HG03469 (cell line): ENCODE data around the gene TXNDC11.

ENCODE experiments used
- ATAC-seq: cut with Tn5 transposase; IDR thresholded peaks from one replicate; pipeline ENCODE4 v1.9.1; 2021; ENCODE audit warnings: mild to moderate bottlenecking, moderate library complexity, moderate number of reproducible peaks; ENCODE audit not compliant: unreplicated experiment

TXNDC11 gene

DNA sequence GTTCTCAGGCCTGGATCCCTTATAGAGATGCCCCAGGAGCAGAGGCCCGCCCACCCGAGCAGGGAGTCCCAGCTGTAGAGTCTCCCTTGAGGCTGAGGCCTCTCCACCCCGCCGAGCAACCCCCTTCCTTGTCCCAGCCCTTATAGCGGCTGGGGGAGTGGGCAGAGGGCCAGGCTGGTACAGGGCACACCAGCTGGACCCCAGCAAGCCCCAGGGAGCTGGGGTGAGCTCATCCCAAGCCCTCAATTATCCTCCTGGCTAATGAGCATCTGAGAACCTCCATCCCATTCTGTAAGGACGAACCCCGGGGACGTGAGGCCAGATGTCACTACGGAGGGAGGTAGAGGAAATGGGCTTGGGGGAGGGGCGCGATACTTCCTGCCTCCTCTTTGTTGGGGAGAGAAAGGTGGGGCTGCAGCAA, 77.6 kb downstream of the TXNDC11 start:
- no peak for ATAC-seq

DNA sequence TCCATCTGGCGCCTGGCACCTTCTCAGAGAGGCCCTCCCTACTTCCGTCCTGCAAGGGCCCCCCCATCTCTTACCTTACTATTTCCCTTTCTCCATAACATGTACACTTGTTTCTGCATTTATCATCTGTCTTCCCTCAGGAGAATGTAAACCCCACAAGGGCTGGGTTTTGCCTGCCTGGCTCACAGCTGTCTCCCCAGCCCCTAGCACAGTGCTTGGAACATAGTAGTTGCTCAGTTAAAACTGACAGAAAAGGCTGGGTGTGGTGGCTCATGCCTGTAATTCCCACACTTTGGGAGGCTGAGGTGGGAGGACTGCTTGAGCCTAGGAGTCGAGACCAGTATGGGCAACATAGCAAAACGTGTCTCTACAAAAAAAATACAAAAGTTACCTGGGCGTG, 80.1 kb downstream of the TXNDC11 start:
- ATAC-seq, result no peak

DNA sequence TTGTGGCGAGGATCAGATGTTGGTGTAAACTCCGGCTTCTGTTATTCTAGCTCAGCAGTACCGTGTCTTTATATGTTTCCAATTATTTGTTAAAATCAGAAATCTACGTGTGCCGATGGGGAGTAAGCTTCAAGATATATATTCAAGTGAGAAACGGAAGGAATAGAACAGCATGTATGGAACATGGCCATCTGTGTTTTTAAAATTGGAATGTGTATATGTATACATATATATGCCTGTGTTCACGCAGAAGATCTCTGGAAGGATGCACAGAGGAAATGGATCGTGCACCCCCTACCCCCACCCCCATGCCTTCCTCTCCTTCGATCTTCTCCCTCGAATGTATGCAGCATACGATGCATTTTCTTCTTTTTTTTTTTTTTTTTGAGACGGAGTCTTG, 82.1 kb downstream of the TXNDC11 start:
- no peak for ATAC-seq

DNA sequence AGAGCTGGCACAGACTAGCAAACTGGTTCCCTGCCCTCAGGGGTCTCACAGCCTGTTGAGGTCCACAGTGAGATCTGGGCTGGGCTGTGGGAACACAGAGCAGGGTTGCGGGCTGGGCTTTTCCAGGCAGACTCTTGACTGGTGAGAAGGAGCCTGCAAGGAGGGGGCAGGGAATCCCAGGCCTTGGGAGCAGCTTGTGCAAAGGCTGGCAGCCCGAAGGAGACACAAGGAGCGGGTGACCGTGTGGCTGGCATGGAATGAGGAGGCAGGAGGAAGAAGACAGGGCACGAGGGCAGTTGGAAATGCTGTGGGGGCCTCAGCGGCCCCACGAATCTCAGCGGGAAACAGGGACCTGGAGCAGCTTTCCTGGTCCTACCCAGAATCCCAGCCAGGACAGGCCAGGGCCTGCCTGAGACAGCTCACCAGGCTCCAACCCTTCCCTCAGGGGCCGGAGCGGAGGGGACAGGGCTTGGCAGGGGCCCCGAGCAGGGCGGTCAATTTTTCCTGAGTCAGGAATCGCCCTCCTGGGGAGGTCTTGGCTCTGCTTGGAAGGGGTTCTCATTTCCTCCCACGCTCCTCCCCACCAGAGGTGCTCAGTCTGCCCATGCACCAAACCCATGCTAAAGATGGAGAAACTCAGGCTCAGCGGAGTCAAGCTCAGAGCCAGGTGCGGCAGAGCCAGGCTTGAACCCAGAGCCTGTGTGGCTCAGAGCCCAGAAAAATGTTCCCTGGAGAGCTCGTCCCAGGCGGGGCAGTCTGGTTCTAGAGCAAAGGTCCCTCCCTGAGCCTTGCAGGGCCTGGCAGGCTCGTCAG, 83.6 kb downstream of the TXNDC11 start:
- no peak for ATAC-seq

DNA sequence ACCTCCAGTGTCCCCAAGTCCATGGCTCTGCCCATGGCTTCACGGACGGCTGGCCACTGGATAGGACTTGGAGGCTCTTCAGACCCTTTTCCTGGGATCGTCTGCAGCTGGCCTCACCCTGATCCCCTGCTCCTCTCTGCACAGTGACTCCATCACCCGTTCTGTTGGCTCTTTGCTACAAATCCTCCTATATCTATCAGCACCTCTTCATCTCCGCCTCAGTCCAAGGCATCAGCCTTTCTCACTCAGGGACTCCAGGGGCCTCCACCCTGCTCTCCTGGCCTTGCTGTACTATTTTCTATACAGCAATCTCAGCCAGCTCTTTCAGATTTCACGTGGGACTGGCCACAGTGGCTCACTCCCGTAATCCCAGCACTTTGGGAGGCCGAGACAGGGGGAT, 85.1 kb downstream of the TXNDC11 start:
- ATAC-seq, result no peak

DNA sequence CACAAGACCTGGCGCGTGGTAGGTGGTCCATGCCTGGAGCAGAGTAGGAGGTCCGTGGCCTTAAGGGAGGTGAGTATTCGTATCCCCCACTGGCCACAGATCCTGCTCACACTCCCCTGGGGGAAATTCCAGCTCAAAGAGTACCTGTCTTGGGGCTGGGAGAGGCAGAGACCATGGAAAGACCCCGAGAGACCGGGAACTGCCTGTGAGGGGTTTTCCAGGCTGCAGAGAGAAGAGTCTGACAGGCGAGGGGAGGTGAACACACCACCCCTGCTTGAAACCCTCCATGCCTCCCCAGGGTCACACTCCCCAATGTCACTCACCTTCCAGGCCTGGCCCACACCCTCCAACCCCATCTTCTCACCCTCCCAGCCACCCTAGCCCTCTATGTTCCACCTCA, 87.0 kb downstream of the TXNDC11 start:
- no peak for ATAC-seq

DNA sequence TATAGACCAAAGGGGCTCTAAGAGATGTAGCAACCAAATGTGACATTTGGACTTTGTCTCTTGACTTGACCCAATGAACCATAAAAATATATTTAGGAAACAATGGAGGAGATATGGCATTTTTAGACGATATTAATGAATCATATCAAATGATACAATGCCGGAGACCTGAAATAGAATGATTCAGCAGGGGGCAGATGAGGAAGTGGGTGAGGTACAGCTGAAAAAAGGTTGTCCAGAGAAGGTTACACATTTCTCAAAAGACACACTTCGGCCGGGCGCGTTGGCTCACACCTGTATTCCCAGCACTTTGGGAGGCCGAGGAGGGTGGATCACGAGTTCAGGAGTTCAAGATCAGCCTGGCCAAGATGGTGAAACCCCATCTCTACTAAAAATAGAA, 90.9 kb downstream of the TXNDC11 start:
- no peak for ATAC-seq

DNA sequence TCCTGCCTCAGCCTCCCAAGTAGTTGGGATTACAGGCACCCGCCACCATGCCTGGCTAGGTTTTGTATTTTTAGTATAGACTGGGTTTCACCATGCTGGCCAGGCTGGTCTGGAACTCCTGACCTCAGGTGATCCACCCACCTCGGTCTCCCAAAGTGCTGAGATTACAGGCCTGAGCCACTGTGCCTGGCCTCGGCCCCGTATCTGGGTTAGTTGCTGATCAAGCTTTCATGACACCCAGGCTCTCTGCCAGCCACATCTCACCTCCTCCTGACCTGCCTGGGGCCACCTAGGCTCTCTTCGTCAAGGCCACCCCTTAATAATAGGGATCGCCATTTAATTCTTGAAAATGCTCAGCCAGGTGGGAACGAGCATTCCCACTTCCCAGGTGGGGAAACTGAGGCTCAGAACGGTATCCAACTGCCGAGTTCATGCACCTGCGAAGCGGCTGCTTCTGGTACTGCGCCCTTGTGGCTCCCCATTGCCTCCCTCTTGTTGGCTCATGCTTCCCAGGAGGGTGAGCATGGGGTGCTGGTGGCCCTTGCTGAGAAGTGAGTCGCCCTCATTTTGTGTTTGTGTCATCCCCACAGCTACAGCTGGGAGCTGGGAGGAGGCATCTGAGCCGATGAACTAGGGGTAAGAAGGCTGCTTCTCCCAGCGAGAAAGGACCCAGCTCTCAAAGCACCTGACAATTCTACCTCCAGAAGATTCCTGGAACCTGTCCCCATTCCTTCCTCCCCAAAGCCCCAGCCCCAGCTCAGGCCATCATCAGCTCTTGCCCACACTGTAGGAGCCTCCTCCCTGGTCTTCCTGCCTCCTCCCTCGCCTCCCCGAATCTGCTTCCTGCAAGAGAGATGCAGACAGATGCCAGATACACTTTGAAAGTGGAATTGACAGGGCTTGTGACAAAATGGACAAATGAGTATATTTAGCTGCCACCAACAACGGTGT, 91.7 kb downstream of the TXNDC11 start:
- ATAC-seq, result no peak

DNA sequence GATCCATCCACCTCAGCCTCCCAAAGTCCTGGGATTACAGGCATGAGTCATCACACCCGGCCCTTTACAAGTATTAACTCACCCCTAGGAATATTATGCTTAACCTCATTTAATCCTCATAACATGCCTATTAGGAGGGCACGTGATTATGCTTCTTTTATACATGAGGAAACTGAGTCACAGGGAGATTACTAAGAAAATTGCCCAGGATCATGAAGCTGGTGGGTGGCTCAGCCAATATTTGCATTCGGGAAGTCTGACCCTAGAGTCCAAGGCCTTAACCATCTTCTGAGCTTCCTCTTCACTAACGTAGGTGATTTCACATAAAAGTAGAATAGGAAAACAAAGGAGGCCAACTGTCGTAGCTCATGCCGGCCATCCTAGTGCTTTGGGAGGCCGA, 93.4 kb downstream of the TXNDC11 start:
- no peak for ATAC-seq

DNA sequence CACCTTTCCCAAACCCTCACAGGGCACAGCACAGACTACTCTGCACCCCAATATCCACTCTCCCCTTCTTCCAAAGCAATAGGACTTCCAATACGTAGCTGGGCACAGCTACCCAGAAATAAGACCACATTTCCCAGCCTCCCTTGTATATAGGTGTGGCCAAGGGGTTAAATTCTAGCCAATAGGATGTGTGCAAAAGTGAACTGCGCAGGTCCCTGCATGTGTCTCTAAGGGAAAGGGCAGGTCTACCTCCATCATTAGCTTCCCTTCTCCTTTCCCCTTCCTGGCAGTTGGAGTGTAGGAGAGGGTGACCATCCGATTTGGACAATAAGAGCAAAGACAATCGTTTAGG, 99.9 kb downstream of the TXNDC11 start:
- ATAC-seq, result no peak

DNA sequence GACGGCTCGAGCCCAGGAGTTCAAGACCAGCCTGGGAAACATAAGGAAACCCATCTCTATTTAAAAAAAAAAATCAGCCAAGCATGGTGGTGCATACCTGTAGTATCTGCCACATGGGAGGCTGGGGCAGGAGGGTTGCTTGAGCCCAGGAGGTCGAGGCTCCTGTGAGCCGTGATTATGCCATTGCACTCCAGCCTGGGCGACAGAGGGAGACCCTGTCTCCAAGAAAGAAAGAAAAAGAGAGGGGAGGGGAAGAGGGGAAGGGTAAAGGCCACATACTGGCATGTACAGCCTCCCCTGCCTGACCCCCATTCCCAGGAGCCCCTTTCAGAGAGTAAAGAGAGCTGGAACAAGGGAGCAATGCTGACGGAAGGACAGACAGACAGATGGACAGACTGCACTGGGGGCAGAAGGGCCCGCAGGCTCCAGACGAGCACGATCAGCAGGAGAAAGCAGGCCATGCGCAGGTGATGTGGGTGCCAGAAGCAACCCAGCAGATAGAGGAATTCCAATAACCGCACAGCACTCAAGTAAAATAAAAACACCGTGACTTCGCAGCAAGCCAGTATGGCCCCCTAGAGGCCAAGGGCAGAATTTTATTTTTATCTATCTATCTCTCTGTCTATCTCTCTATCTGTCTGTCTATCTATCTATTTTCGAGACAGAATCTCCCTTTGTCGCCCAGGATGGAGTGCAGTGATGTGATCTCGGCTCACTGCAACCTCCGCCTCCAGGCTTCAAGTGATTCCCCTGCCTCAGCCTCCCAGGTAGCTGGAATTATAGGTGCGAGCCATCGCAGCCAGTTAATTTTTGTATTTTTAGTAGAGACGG, 101.5 kb downstream of the TXNDC11 start:
- ATAC-seq, result no peak

DNA sequence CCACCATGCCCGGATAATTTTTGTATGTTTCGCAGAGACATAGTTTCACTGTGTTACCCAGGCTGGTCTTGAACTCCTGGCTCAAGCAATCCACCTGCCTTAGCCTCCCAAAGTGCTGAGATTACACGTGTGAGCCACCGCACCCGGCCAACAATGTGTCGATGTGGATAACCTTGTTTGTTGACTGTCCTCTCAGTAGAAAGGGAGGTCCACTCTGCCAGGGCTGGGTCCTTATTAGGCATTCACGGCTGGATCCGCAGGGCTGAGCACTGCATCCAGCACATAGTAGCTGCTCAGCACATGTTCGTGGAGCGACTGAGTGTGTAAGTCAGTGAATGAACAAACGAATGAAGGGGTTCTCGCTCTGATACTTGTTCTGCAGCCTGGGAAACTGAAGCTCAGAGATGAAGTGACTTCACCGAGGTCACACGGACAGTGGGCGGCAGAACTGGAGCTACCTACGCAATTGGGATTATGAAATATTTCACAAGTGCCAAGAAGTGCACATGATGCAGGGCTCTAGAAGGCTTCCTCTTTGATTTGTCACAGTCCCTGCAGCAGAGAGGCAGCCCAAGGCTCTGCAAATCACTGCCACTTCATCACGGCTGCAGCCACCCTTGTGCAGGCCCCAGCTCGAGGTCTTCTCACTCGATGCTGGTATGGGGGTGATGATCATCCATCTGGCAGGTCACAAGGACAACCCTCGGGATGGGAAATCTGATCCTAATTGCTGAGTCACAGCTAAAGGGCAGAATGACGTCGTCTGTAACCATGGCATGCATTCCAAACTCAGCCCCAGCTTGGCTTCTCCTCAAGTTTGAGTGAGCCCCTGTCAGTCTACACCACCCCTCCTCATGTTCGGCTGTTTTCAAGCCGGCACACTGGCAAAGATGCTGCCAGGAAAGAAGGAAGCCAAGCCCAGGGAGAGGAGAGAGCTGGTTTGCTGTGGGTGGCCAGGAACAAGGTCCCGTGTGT, 102.4 kb downstream of the TXNDC11 start:
- ATAC-seq, result no peak

DNA sequence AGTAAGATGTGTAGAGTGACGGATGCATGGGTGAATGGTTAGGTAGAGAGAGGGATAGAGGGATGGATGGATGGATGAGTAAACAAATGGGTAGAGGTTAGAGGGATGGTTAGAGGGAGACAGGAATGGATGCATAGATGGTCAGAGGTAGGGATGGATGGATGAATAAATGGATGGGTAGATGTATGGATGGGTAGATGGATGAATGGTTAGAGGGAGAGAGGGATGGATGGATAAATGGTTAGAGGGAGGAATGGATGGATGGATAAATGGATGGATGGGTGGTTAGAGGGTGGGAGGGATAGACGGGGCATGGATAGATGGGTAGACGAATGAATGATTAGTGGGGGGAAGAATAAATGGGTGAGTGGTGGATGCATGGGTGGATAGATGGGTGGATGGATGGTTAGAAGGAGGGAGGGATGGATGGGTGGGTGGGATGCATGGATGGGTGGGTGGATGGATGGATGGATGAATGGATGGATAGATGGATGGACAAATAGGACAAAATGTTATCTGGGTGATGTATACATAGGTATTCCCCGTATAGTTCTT, 103.6 kb downstream of the TXNDC11 start:
- no peak for ATAC-seq

DNA sequence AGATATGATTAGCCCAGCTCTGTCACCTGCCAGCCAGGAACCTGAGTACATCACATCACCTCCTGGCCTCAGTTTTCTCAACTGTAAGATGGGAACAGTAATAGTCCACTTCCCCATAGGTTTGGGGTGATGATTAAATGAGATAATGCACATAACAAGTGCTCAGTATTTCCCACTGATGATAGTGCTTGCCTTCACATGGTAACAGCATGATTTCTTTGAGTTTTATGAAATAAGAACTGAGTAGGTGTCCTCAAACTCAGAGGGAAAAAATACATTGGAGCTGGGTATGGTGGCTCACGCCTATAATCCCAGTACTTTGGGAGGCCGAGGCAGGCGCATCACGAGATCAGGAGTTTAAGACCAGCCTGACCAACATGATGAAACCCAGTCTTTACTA, 104.5 kb downstream of the TXNDC11 start:
- no peak for ATAC-seq

DNA sequence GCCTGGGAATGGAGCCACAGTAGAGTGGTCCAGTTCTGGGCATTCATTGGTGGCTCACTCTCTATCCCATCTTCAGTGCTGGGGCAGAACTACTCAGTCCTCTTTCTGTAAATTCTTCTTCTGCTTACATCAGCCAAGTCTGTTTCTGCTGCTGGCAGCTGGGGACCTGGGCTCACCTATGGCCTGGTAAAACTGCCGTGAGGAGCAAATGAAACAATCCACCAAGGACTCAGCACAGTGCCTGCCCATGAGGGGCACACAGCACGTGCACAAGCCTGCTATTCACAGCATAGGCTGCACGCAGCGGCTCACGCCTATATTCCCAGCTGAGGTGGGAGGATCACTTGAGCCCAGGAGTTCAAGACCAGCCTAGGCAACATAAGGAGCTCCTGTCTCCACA, 105.3 kb downstream of the TXNDC11 start:
- ATAC-seq, result no peak

DNA sequence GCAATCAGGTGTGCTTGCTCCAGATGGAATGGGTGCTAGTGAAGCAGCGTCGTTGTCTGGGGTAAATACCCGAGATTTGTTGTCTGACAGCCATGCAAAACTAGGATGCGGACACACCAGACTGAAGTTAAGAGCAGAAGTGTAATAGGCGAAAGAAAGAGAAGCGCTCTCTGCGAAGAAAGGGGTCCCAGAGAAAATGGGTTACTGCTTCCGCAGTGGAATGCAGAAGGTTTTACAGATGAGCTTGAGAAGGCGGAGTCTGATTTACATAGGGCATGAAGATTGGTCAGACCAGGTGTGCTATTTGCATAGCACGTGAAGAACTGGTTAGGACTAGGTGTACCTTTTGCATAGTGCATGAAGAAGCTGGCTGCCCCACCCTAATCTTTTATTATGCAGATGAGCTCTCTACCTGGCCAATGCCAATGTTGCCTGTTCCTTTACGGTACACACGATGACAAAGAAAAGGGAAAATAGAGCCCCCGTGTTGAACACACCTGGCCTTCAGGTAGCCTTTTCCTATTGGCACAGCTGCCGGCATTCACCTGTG, 106.4 kb downstream of the TXNDC11 start:
- ATAC-seq, result no peak

DNA sequence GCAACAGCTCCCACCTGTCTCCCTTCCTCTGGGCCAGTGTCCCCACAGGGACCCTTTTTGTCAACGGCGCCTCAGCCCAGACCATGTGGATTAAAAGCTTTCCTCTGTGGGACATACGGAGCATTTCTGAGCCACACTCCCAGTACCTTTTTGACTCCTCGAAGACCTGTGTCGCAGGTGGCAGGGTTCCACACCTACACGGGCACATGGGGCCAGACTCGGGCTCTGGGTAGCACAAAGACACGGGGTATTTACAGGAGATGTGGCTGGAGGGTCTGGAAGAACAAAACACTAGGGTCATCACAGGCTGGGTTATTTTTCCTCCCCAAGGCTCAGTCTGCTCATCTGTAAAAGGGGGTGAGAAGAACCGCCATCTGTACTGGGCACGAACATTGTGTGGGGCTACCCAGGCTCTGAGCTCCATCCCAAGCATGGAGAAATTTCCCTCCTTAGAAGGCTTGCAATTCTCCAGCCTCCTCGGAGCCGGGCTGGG, 106.9 kb downstream of the TXNDC11 start:
- no peak for ATAC-seq

DNA sequence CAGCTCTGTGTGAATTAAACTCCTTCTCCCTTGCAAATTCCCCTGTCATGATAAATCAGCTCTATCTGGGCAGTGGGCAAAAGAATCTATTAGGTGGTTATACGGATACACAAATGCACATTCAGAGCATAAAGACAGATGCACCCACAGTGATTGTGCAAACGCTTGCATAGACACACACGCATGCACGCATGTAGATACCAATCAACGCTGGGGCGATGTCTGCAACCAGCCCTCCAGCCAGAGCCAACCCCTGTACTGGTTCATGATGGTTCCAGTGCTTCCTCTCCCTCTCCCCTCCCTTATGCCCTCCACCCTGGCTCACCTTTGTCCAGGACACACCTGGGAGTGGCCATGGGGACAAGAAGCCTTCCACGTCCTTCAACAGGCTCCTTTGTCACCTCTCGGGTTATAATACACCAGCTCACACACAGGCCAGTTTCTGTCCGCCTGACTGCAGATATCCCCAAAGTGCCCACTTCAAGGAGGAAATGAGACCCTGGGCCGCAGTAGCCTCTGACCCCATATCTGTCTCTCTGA, 107.5 kb downstream of the TXNDC11 start:
- no peak for ATAC-seq

DNA sequence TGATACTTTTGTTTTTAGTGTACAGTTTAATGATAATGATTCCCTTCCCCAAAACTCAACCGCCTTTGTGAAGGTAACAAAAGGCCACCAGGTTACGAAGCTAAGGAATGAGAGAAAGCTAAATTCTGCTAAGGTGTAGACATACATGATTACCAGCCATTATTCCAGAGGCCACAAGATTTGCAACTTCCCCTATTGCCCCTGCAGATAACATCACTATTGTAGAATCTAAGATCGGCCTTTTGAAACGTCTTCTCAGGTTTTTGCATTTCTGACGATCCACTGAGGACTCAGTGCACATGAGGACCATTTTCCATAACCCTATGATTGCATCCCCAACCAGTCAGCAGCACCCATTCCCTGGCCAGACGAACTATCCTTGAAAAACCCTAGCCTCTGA, 108.3 kb downstream of the TXNDC11 start:
- no peak for ATAC-seq
